Measurements from ENCODE around the gene THSD4. TPM values are rescaled to one million over a fixed set of nuclear protein-coding genes. Genes with fewer than 3 reads are reported as not detected.

Gene THSD4
- total and polyA plus RNA-seq, 2 of the 8 experiments (the other 6 are each of a cell fraction or from before 2014, with no cell fraction given): 2.5 to 6.2 TPM

GRCh38 chr15:71323584-71323983 lies 208.3 kb downstream of the THSD4 start (continued):
- TF ChIP-seq, protein P1, sequence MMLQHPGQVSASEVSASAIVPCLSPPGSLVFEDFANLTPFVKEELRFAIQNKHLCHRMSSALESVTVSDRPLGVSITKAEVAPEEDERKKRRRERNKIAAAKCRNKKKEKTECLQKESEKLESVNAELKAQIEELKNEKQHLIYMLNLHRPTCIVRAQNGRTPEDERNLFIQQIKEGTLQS (IDR thresholded peaks at IDR 0.05; ENCODE audit: insufficient read depth, low read depth, low read length): no peak
- TF ChIP-seq, protein P2, sequence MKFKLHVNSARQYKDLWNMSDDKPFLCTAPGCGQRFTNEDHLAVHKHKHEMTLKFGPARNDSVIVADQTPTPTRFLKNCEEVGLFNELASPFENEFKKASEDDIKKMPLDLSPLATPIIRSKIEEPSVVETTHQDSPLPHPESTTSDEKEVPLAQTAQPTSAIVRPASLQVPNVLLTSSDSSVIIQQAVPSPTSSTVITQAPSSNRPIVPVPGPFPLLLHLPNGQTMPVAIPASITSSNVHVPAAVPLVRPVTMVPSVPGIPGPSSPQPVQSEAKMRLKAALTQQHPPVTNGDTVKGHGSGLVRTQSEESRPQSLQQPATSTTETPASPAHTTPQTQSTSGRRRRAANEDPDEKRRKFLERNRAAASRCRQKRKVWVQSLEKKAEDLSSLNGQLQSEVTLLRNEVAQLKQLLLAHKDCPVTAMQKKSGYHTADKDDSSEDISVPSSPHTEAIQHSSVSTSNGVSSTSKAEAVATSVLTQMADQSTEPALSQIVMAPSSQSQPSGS (IDR thresholded peaks at IDR 0.05; ENCODE audit: low read length): no peak
- no peak for TF ChIP-seq CREB1 (IDR thresholded peaks at IDR 0.05)

All from H1 (cell line).